Articular chondrocyte of knee joint (primary cell): ENCODE measurements around the gene THUMPD3. TPM values are rescaled to one million over a fixed set of nuclear protein-coding genes. Genes with fewer than 3 reads are reported as not detected.

Experiments used
- total RNA-seq: library from RNA; depleted of rRNA; stranded (reverse); fragments of >200 nt; gene quantifications from 2 replicates; pipeline ENCODE4 v1.2.3, GENCODE V29; 2012

Gene THUMPD3
- total RNA-seq, result 39.1 and 46.6 TPM in 2 replicates

GRCh38 chr3:9362731-9363530, at the start of gene THUMPD3:
THUMPD3 (plus strand) TSS chr3:9363054; CDS start chr3:9365069, 2,015 bp downstream.

GRCh38 chr3:9397332-9397905, 34.6 kb downstream of the THUMPD3 start, which contains the start of gene SETD5:
SETD5 (plus strand) TSS chr3:9397615; CDS start chr3:9428939, 31,324 bp downstream.

Other genes starting within 250 kb of the THUMPD3 start
- 4.4 and 6.0 TPM in 2 replicates for gene SRGAP3, start 113.4 kb upstream of the THUMPD3 start, total RNA-seq
- 88.4 and 113 TPM in 2 replicates for gene SETD5, start 34.6 kb downstream of the THUMPD3 start, total RNA-seq
- gene LHFPL4, start 190.8 kb downstream of the THUMPD3 start, total RNA-seq, result under 0.01 TPM in 1 of 2 replicates, not detected in the other